ENCODE data around the gene P2RY4. TPM values are rescaled to one million over a fixed set of nuclear protein-coding genes. Genes with fewer than 3 reads are reported as not detected.

The P2RY4 gene
- not detected for total RNA-seq (2021; fragmentation: NEBNext Ultra II Directional; extraction: Animal tissue kit (Norgen Biotek cat#: 25700))
- long read RNA-seq: 0 reads

GRCh38 chrX:70260104-70260503 is at the start of gene P2RY4:
TSS of gene P2RY4 (minus strand) at chrX:70260204. CDS start at chrX:70259624, 580 bp downstream.
- no peaks in the 10 kb centered on the region for H3K36me3 Mint-ChIP-seq (ENCODE audit: low read depth)
- H3K9me3 Mint-ChIP-seq: no peaks in the 10 kb centered on the region
- TF ChIP-seq CTCF (IDR thresholded peaks at IDR 0.05): no peak
- no peak for DNase-seq
- no peak within 1 kb of the TSS for H3K27ac Mint-ChIP-seq
- H3K4me3 Mint-ChIP-seq: no peak within 1 kb of the TSS
- peaks cover 7% of the 10 kb centered on the region for H3K4me1 Mint-ChIP-seq (ENCODE audit: low read depth)
- H3K27me3 Mint-ChIP-seq (ENCODE audit: insufficient read depth): peaks cover 8% of the 10 kb centered on the region

- peak; percentile 4 for DNase-seq
- Mint-ChIP-seq H3K4me3 (no peak overlapping the region), H3K36me3 (ENCODE audit: low read depth) (peaks cover 5% of the 10 kb centered on the region), H3K27ac (peak overlapping the region; percentile 67), H3K27me3 (ENCODE audit: insufficient read depth) (no peaks in the 10 kb centered on the region), H3K4me1 (ENCODE audit: low read depth) (no peaks in the 10 kb centered on the region), H3K9me3 (no peaks in the 10 kb centered on the region)
- no peak for TF ChIP-seq CTCF (IDR thresholded peaks at IDR 0.05)
Observed at GRCh38 chrX:70301716-70302115, 41.7 kb upstream of the P2RY4 start.

- H3K36me3 Mint-ChIP-seq (ENCODE audit: low read depth): no peaks in the 10 kb centered on the region; the same call in 1 of the 2 replicates
- TF ChIP-seq CTCF (IDR thresholded peaks at IDR 0.05): no peak
- H3K9me3 Mint-ChIP-seq: no peaks in the 10 kb centered on the region
- H3K4me1 Mint-ChIP-seq (ENCODE audit: low read depth): peaks cover 32% of the 10 kb centered on the region
- DNase-seq: no peak
- peak overlapping the region; percentile 41; the same call in 1 of the 2 replicates for H3K4me3 Mint-ChIP-seq
- no peaks in the 10 kb centered on the region for H3K27me3 Mint-ChIP-seq (ENCODE audit: insufficient read depth)
- H3K27ac Mint-ChIP-seq: peak overlapping the region; percentile 51; the same call in 1 of the 2 replicates
Observed at GRCh38 chrX:70293621-70294020, 33.6 kb upstream of the P2RY4 start.

GRCh38 chrX:70292788-70293187 is 32.8 kb upstream of the P2RY4 start:
- H3K27ac Mint-ChIP-seq: peak overlapping the region; percentile 31
- H3K9me3 Mint-ChIP-seq: no peaks in the 10 kb centered on the region
- H3K36me3 Mint-ChIP-seq (ENCODE audit: low read depth): no peaks in the 10 kb centered on the region; the same call in 1 of the 2 replicates
- peaks cover 32% of the 10 kb centered on the region for H3K4me1 Mint-ChIP-seq (ENCODE audit: low read depth)
- DNase-seq: no peak
- no peak for TF ChIP-seq CTCF (IDR thresholded peaks at IDR 0.05)
- H3K4me3 Mint-ChIP-seq: peak overlapping the region; percentile 95
- H3K27me3 Mint-ChIP-seq (ENCODE audit: insufficient read depth): no peaks in the 10 kb centered on the region

- peak within 1 kb of the TSS; percentile 95 for H3K4me3 Mint-ChIP-seq
- H3K4me1 Mint-ChIP-seq (ENCODE audit: low read depth): peaks cover 32% of the 10 kb centered on the region
- no peak for TF ChIP-seq CTCF (IDR thresholded peaks at IDR 0.05)
Observed at GRCh38 chrX:70289793-70290770, 30.1 kb upstream of the P2RY4 start, which contains the start of the genes KIF4A and PDZD11. TSS of gene KIF4A (plus strand) at chrX:70290104. CDS start at chrX:70290459, 355 bp downstream. TSS of gene PDZD11 (minus strand) at chrX:70289927. CDS start at chrX:70289341, 586 bp downstream.

More at GRCh38 chrX:70289793-70290770, 30.1 kb upstream of the P2RY4 start, which contains the start of the genes KIF4A and PDZD11:
- Mint-ChIP-seq H3K36me3 (ENCODE audit: low read depth) (peaks cover 7% of the 10 kb centered on the region; the same call in 1 of the 2 replicates), H3K27ac (peak within 1 kb of the TSS; percentile 86), H3K27me3 (ENCODE audit: insufficient read depth) (no peaks in the 10 kb centered on the region), H3K9me3 (no peaks in the 10 kb centered on the region)
- peak; percentile 78 for DNase-seq

All from HFFc6 (cell line).